ENCODE results near the gene SIGLEC12.
"Not testable (repeated sequence)": the region's sequence is repeated elsewhere in the genome, so short reads cannot be mapped to it uniquely, and the experiment has no call there.

The SIGLEC12 gene

DNA sequence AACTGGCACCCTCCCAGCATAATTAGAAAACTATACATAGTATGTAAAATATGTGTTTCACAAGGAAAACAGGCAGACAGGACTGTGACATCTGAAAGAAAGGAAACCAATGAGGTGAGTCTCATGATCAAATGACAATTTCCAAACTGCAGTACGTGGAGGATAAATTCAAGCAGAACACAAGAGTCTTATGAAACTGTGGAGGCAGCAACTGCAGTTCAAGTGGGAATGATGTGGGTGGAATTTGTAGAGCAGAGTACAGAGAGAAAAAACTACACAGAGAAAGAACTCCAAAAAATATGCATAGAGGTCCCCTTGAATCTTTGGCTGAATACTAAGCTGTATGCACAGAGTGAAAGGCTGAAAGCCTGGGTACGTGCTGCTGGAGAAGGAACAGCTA lies 20.2 kb upstream of the SIGLEC12 start:
- no peak for DNase-seq

DNA sequence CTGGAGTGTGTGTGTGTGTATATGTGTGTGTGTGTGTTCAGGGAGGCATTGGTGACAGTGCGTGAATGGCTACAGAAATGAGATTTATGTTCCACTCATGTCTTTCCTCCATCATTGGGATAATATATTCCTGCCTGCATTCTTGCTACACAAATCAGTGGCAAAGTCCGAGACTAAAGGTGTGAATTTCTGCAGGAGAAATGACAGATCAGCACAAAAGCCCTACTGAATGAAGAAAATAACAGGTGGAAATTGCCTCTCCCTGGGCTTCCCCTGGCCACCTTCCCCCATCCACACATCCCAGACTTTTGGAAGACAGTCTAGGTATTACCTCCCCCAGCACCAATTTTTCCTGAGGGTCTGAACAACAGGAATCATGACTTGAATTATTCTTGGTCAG lies 19.8 kb upstream of the SIGLEC12 start:
- DNase-seq: no peak

DNA sequence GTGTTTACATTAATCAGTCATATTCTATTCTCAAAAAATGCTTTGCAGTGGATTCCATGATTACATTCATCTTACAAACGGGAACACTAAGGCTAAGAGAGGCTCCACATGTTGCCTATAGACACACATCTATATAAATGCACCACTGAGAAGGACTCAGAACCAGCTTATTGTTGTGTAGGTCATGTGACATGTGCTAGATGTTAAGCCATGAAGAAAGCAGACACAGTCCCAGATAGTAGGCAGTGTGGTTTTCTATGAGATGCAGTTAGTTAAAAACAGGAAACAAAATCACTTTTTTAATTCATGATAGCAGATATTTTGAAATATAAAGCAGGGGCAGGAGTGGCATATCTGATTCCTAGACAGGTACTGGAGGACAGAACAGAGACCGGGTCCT lies 19.1 kb upstream of the SIGLEC12 start:
- no peak for DNase-seq

DNA sequence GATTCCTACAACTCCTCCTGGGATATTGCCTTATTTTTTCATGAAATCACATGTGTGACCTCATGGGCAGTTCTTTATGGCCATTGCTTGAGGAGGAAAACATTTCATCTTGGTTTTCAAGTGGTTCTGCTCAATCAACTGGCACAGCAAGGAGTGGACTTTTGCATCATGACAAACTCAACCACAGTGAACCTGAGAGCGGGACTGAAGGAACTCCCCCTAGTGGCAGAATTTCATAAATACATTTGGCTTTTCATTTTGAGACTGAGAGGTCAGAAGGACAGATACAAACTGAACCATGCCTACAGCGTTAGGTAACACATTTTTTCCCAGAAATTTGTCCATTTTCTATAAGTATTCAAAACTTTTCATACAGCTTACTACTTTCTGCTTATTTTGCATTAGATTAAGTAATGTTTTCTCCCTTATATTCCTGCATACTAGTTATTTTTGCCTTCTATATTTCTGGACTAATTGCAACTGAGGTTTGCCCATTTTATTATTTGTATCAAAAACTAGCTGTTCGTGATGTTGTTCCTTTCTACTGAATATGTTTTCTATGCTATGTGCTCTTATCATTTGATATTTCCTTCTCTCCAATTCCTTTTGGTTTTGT lies 13.4 kb upstream of the SIGLEC12 start:
- no peak for DNase-seq

DNA sequence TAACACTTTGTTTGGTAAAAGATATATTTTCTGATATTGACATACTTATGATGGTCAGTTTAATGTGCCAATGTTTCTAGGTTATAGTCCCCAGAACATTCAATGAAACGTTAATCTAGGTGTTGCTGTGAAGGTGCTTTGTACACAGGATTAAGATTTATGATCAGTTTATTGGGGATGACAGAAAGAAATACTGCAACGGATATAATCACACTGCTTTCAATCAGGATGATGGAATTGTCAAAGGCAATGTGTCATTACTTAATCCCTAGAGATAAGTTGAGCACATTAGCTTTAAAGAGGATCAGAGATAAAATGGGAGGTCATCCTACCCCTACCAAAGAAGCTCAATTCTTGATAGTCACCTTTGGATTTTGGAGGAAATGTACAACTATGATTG lies 12.4 kb upstream of the SIGLEC12 start:
- no peak for DNase-seq

DNA sequence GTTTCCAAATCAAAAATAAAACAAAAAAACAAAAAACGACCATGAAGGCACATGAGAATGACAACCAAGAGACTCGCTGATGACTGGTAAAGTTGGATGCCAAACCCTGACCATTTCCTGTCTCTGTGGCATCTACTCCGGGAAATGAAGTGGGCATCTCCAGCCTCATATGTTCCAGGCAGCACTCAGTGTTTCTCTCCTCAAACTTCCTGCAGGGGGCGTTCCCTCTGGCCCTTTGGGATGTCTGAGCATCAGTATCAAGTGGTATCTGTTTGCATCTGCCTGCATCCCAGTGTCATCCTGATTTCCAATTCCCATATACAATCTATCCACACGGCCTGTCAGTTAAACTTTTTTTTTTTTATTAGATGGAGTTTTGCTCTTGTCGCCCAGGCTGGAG lies 9.8 kb upstream of the SIGLEC12 start:
- no peak for DNase-seq

DNA sequence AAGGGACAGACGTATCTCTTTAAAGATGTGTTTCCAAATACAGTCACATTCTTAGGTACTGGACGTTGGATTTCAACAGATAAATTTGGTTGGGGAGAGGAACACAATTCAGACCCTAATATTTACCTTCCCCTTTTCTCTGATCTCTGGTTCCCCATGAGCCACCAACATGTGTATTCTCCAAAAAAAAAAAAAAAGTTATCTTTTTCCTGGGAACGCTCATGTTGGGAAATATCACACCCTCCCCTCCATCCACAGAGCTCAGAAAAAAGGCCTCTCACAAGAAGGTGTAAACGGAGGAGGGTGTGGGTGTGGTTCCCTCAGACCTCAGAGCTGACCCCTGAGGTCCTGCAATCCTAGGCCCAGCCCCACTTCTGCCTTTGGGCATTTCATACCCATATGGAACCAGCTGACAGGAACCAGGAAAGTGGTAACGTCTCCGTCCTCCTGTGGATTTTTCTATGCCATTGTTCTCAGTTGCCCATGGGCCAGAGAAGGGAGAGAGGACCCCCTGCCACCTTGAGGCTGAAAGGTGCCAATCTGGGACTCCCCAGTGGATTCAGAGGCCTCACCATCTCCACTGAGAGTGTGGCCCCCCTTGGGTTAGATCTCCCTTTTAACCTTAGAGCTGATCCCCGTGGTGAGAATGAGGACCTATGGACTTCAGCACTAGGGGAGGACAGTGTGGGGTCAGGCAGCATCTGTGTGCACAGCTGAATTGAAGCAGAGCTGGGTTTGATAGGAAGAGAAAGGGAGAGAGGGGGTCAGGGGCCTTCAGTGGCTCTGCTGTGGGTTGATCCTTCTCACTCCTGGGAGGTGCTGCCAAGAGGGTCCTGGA lies 8.4 kb upstream of the SIGLEC12 start:
- no peak for DNase-seq

DNA sequence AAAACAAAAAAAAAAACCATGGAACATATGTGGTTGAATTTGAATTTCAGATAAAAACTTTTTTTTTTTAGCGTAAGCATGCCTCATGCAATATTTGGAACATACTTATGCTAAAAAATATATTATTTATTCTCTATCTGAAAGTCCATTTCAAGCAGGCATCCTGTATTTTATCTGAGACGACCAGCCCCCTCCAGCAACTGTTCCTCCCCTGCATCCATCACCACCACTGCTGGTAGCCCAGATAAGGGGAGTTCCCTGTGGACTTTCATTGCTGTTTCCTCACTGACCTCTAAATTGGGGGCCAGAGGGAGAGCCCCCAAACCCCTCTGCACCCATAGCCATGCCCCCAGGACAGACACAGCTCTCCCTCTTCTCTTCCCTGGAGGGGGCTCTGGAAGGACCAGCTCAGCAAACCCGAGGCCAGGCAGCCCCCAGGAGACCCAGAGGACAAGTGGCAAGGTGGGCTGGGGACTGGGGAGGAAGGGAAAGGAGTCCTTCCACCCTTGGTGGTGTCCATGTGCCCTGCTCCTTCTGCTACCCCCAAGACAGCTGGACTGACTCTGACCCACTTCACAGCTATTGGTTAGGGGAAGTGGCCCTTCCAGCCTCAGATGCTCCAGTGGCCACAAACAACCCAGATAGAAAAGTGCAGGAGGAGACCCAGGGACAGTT lies 6.6 kb upstream of the SIGLEC12 start:
- no peak for DNase-seq

DNA sequence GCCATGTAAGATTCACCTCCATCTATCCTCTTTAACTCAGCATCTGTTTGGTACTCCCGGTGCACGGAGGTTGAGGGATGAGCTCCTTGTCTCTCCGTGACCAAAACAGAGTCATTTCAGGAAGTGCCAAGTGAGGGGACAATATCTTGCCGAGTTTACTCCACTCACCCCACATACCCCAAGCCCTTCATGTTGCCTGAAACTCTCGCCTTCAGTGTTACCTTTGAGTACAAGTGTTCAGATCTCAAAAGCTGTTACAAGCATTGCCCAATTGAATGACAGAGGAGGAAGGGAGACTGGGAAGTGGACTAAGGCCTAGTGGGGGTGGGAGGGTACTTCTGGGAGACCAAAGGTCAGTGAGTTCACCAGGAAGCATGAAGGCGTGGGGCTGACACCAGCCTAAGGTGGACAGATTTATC lies 6.0 kb upstream of the SIGLEC12 start:
- no peak for DNase-seq

DNA sequence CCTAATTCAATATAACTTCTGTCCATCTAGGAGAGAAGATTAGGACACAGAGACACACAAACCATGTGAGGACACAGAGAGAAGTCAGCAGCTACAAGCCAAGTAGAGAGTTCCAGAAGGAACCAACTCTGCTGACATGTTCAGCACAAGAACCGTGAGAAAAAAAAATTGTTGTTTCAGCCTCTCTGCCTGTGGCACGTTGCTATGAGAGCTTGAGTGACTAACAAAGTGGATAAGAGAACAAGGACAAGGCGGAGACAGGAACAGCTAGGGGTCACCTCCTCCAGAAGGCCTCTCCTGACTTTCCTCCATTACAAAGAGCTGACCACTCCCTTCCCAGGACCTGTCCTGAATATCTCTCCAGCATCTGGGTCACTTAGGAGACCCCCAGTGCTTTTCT lies 5.6 kb upstream of the SIGLEC12 start:
- no peak for DNase-seq

DNA sequence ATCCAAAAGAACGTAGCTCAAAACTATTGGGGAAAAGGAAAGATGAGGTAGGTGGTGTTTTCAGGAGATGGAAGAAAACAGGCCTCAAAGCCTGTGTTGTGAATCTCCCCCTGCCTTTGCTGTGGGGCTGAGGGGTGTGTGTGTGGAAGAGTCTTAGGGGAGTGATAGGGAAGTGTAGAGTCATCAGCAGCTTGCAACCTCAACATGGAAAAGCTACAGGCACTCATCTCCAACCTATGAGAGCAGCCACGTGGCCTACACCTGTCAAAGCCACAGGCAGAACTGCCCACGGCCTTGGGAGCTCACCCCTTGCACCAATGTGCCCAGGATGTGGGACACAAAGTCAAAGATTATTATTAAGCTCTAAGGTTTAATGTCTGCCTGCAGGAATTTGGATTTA lies 4.3 kb upstream of the SIGLEC12 start:
- no peak for DNase-seq

DNA sequence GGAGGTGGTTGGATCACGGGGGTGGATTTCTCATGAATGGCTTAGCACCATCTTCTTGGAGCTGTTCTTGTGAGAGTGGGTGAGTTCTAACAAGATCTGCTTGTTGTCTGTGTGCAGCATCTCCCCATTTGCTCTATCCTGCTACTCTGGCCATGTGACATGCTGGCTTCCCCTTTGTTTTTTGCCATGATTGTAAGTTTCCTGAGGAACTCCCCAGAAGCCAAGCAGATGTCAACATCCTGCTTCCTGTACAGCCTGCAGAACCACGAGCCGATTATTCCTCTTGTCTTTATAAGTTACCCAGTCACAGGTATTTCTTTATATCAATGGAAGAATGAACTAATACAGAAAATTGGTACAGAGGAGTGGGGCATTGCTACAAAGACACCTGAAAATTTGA lies 2.3 kb upstream of the SIGLEC12 start:
- DNase-seq: no peak

DNA sequence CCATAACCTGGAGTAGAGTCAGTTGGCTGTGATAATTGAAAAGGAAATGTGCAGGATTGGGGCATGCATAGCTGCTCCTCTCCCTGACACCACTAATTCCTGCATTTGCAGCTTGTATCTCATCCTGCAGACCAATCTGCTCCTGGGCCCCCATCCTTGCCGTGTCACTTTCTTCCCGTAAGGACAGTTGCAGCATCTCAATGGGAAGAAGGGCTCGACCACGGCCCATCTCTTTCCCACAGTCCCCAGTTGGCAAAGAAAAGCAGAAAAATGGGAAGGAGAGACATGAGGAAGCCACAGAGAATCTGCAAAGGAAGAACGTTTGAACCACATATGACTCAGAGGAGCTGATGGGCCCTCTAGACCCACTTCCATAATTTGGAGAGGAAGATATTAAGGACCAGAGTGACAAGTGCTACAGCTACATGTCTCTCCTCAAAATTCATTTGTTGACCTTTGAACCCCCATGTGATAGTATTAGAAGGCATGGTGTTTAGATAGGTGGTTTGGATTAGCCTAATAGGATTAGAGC lies 1.8 kb upstream of the SIGLEC12 start:
- DNase-seq: no peak

DNA sequence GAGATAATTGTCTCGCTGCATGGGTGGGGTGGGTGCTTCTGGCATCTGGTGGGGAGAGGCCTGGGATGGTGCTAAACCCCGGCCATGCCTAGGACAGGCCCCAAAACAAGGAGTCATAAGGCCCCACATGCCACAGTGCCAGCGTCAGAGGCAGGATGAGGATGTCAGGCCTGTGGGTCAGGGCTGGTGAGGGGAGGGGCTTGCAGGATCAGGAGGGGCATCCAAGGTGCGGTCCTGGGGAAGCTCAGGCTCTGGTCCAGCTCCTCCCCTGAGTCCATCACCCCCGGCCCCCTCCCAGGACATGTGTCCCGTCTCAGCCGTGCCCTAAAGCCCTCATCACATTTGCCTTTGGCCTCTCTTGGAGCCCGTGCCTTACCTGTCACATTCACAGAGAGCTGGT lies 669 bp downstream of the SIGLEC12 start:
- DNase-seq: not testable (repeated sequence)

DNA sequence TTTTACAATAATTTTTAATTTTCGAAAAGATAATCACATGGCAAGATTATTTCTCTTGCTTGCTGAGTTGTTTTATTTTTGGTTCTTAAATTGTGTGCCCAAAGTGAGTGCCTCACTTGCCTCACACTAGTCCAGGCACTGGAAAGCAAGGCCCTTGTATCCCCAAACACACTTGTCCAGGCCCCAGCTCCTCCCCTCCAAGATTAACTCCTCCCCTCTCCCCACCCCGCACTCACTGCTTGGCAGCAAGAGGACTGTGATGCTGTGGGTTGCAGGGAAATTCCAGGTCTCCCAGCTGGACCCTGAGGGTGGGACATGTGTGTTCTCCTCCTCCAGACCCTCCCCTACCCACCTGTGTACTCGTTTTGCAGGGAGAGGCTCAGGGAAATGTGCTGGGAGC lies 3.9 kb downstream of the SIGLEC12 start:
- no peak for DNase-seq

DNA sequence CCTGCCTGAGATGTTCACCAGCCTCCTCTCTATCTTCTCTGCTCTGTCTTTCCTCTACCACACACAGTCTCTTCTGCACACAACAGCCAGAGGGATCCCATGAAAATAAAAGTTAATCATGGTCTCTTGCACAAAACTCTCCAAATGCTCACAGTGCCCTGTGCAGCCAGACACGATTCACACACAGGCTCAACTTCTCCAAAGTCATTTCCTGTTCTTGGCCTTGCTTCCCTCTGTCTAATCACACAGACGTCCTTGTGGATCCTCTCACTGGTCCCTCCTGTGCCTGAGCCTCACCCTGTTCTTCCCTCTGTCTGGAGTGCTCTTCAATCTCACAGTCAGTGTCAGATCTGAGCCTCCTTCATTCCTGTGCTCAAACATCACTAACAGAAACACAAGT lies 7.8 kb downstream of the SIGLEC12 start:
- DNase-seq: no peak

DNA sequence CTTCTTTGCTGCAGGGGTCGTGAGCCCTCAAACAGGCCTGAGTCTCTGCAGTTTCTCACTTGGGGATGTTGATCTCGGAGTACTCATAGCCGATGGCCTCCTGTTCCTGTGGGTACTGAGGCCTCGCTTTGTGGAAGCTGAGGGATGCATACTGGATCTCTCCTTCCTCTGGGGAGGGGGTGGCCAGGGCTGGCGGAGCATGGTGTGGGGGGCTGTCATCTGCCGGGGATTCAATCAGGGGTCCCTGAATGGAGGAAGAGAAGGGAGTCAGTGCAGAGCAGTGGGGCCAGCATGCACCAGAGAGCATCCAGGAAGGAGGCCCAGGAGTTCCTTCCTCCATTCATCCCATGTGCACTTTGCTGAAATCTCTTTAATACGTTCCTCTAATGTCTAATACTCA lies 10.0 kb downstream of the SIGLEC12 start:
- no peak for DNase-seq

DNA sequence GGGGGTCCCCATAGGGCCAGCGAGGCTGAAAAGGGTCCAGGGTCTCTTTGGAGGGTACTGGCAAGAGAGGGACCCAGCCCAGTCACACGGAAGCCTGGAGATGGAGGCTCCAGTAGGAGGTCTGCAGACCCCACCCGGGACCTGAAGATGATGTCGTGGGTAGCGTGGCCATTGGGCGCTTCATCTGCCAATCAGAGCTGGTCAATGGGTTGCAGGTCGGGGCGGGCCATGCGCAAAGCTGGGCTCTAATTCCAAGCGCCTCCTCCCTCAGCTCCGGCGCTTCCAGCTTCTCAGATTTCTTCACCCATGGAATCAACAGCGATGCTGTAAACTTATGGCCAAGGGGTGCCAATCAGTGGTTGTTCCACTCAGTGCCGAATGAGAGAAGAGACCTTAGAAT lies 10.9 kb downstream of the SIGLEC12 start:
- no peak for DNase-seq

DNA sequence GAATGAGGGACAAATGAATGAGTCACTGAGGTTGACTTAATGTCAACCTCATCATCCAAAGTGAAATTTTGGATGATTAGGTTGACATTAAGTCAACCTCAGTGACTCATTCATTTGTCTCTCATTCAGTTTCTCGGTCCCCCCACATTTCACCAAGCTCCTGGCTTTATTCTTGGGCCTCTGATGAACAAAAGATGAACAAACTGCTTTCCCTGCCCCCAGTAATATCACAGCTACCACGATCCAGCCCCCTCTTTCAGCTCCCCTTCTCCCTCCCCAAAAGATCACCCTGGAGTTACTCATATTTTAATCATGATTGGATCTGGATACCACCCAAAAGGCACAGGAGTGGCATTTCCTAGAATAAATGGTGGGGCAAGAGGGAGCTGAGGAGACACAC lies 12.5 kb downstream of the SIGLEC12 start:
- DNase-seq: no peak

DNA sequence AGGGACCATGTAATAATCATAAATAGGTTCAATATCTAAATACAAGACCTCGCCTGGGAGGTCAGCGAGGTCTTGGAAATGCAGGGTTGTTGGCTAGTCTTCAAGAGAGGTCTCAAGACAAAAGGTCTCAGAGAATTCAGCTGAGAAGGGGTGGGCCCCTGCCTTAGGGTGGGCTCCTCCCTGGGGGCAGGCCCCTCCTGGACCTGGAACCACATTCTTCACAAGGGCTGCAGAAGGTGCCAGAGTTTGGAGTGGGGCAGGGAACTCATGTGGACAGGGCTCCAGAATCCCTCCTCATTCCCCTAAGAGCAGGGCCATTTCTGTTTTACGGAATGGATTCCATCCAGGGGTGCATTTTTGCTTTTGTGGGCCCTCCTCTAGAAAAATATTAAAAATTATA lies 13.1 kb downstream of the SIGLEC12 start:
- DNase-seq: no peak

DNA sequence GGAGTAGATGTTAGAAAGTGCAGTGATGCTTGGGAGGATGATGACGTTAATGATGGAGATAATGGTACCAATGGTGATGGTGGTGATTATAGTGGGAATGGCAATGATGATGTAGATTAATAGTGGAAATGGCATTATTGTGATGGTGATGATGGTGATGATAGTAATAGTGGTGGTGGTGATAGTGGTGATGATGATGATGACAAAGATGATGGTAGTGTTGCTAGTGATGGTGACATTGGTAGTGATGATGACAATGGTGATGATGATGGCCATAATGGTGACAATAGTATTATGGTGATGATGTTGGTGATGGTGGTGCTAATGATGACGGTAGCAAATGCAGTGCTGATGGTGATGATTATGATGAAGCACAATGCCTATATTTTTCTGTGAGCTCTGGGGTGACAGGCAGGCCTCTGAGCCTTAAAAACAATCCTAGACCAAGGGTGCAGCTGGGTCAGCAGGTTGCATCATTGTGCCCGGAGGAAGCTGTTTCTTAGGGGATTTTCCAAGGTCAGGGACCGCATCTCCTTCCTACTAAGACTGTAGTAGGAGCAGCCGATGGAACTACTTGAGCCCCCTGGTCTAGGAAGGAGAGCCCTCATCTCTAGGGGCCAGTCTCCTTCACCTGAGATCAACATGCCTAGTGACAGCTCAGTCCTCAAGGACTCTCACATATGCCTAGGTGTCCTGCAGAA lies 15.5 kb downstream of the SIGLEC12 start:
- no peak for DNase-seq

DNA sequence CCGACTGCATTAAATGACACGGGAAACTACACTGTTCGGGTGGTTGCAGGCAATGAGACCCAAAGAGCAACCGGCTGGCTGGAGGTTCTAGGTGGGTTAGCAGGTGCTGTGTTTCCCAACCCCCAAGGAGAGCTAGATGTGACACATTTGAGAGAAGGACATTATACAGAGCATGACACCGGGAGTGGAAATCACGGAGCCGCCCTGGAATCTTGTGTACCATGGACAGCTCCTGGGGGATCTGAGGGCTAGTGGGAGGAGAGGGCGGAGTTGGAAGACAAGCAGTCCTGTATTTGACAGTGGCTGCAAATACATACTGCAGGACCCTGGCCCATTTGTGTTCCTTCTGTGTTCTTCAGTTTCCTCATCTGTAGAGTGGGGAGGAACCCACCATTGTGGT lies 21.0 kb downstream of the SIGLEC12 start:
- DNase-seq: no peak

Measured in NCI-H1436 treated with DMSO at 0.1 percent for 48 hours (cell line).